Activated effector memory CD4-positive, alpha-beta T cell treated with anti-CD3 and anti-CD28 coated beads, Interleukin-2, amount 50 U/mL, for 16 hours (primary cell): ENCODE data around the gene TAPT1.

ENCODE experiments used
- DNase-seq: peaks from one replicate; pipeline ENCODE4 v3.0.0-alpha.2; 2020

Gene TAPT1

DNA sequence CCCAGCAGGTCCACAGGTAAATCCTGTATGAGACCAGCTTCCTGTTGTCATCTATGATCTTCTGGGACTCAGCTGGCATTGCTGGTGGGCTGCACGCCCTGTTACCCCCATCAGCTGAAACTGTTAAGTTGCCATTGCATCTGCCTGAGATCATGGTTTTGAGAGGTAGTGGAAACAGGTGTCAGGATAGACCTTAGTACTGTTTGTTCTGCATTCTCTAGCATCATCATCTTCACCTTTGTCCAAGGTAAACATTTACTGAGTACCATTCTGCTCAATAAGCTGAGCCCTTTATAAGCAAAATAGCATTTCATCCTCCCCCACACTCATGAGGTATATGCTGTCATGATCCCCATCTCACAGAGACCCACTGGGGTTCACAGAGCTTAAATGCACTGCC lies 99.6 kb downstream of the TAPT1 start:
- DNase-seq = no peak

DNA sequence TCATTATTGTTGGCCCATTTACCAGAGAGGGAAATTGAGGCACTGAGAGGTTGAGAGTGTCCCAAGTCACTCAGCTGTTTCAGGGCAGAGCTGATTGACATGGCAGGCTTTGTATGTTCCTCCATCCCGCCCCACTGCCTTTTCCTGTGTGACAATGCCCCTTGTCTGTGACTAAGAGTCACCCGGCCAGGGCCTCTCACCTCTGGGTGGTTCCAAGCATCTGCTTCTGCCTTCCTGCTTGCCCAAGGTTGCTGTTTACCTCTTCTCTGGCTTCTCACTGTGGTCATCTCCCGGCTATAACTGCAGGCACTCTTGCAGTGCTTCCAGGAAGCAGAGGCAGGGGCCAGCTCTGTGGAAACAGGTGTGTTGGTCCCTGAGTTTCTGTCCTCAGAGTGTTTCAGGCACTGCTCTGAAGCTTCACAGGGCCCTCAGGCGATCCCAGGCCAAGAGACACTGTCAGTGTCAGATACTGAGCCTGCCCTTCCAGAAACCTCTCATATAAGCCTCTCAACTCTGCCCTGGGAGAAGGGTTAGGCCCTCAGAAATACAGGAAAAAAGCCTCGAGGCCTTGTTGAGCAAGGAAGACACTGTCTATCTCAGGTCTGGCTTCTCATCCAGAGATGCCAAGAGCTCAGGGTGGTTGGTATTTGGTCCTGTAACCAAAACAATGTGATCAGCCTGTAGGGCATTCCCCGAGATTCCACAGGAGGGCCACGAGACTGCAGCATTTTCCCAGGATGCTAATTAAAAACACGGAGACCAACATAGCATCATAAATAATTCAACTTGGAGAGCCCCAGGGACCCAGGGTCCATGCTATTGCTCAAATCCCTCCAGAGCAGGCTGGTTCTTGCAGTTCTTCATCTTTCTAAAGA lies 100.5 kb downstream of the TAPT1 start:
- no peak for DNase-seq

GRCh38 chr4:16124232-16124631 lies 102.0 kb downstream of the TAPT1 start:
- DNase-seq = no peak

DNA sequence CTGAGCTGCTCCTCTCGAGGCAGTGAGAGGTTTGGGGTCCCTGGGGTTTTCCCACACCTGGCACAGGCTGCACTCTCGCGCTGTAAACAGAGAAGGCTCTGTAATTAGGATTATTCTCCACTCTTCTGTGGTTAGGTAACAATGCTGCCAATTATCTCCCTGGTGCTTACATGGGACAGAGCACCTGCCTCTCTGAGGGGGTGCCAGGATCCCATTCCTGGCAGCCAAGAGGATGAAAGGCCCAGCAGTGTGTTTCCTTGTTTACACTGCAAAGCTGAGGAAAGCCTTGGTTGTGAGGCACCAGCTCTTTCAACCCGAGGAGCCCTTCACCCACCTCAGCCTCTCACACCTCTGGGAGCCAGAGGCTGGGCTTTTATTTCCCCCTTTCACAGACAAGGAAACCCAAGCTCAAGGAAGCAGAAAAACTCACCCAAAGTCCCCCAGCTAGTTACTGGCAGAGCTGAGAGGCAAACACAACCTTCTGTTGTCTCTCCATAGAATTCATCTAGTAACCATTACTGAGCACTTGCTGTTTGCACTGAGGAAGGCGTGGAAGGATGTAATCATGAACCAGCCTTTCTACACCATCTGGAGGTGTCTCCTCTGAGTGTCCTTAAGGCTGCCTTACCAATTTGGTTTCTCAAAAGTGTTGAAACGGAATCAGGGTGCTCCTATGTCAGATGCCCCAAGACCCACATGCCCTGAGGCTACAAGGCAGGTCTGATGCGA lies 102.8 kb downstream of the TAPT1 start:
- DNase-seq = no peak

- DNase-seq = peak; percentile 67
Observed at GRCh38 chr4:16122784-16123183, 103.5 kb downstream of the TAPT1 start.

GRCh38 chr4:16122308-16122711 lies 104.0 kb downstream of the TAPT1 start:
- DNase-seq = no peak

DNA sequence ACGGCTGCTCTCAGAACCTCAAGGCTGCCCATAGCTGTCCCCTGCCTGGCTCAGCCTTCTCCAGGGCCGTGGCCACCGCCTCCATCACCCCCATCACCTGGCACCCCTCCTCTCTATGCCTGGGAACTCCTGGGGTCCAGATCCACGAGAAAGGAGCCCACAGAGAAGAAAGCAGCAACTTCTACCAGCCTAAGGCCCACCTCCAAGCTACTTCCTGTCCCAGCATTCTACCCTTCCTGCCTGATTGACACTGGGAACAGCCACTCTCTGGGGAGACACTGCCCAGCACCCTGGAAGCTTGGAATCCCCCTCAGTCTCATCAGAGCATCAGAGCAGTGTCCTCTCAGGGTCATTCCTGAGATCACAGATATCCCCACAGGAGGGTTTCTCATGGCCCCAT lies 105.6 kb downstream of the TAPT1 start:
- no peak for DNase-seq

DNA sequence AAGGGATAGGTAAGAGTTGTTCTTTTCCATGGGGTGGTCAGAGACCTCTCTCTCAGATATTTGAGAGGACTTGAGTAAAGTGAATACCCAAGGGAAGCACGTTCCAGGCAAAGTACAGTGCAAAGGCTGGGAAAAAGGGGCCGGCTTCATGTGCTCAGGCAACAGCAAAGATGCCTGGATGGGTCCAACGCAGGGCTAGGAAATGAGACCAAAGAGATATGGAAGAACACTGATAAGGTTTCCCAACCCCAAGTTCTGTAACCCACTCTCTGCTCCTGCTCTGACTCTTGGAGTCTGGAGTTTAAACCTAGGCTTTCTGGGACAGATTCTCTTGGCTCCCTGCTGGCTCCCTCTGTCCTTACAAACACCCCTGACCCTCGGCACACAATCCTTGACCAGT lies 106.3 kb downstream of the TAPT1 start:
- no peak for DNase-seq

DNA sequence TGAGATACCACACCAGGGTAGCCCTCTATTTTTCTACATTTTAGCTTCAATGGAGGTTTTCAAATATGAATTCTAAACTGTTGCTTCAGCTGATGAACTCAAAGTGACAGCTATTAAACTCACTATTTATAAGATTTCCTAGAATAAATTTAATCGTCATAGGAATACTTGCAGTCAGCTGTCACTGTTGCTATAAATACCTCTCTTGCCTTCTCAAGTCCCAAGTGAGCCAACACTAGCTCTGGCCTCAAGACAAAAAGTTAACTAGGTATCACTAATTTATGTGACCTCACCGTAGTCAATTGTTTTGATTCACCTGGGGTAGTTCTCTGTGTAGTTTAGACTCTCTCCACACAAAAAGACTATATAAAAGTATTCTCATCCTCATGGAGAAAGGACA lies 108.2 kb downstream of the TAPT1 start:
- no peak for DNase-seq

DNA sequence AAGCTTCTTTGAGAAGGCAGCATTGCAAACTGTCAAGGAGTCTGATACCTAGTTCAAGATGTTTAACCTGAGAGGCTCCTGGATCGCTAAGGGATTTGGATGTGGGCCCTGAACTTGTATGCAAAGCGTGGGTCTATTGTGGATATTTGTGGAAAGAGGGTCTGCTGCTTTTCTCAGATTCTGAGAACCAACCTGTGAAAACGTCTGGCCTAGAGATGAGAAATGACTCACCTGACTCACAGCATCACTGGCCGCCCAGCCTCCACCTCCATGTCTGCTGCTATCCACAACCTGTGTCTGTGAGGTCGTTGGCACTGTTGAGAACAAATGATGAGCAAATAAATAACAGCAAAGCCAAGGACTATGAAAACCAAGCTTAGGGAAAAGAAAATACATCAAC lies 109.1 kb downstream of the TAPT1 start:
- no peak for DNase-seq

DNA sequence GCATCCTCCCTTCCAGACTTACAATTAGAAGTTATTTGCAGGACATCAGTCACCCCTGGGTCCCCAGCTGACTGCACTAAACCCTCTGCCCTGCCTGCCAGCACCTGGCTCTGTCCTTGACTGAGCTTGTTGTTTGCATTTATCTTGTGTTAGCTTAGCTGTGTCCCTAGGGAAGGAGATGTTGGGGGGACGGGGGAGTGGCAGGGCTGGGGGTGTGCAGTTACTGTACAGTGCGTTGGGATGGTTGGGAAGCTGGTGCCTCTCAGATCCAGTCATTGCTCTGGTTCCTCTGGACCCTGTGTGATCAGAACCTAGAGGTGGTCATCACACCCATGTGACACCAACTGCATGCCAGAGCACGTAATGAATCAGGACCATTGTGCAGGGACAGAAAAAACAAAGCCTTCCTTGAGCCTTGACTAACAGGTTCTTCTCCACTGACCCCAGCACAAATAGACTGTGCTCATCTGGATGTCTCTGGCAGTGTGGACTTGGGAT lies 109.7 kb downstream of the TAPT1 start:
- no peak for DNase-seq

GRCh38 chr4:16116019-16116418 lies 110.3 kb downstream of the TAPT1 start:
- DNase-seq = no peak

DNA sequence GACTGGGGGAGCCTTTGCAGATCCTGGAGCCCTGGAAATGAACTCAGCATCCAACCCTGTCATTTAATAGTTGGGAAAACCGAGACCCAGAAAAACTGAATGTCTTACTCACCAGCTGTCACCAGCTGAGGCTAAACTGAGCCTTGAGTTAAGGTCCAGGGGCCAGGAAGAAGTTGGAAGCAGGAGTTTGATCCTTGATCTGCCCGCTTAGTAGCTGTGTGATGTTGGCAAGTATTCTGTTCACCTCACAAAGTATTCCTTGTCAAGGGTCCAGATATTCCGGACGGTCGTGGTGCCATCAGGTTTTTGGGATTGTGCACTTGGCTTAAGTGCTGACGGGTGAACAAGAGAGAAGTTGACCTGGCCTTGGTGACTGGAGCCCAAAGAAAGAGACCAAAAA lies 111.7 kb downstream of the TAPT1 start:
- no peak for DNase-seq

- DNase-seq = no peak
Observed at GRCh38 chr4:16113741-16114140, 112.5 kb downstream of the TAPT1 start.

DNA sequence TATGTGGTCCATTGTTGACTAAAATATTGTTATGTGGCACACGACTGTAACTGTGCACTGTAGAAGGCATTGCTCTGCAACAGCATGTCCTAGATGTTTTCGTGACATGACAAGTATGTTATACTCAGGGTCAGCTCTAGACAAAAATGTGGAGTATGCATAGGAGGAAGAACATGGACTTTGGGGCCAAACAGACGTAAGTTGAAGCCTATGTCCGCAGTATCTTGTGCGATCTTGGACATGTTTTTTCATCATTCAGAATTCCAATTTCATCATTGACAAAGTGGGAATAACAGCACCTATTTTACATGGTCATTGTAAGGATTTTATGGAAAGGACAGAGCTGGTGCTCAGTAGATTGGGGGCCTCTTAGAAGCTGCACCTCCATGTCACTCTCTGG lies 114.7 kb downstream of the TAPT1 start:
- no peak for DNase-seq

DNA sequence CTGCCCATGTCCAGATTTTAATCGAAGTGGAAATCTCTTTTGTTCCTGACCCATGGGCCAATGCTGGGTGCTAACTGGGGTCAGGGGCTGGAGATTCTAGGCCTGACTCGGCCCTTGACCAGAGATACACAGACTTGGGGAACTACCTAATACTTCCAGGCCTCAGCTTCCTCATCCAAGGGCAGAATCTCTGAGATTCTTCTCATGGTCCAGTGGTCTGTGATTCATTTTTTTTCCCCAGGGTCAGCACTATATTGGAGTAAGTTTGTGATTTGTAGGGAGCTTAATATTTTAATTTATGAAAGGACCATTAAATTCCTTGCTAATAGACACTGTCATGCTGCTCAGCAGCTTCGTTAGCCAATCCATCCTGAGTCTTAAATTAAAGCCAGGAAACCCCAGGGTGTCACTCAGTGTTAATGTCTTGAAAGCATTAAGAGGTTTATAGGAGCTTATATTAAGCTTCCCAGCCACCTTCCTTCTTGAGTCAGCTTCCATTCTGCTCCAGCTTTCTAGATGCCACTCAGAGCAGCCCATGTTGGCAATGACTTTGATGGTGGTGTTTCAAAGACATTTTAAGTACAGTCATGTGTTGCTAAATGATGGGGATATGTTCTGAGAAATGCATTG lies 115.5 kb downstream of the TAPT1 start:
- no peak for DNase-seq
